NCI-H524 treated with DMSO at 0.1 percent for 48 hours (cell line): ENCODE data around the gene ADCY4.
A peak's percentile ranks its signal among the peaks of the same experiment; 100 is the strongest.
"Not testable (repeated sequence)": the region's sequence is repeated elsewhere in the genome, so short reads cannot be mapped to it uniquely, and the experiment has no call there.

Experiments
- DNase-seq: peaks from one replicate; lab custom pipeline; 2025; lab: John Stamatoyannopoulos, UW

ADCY4 gene

GRCh38 chr14:24334431-24335291, at the start of gene ADCY4:
Gene ADCY4, minus strand, starts transcription at chr14:24335071. Its CDS starts 419 bp downstream, at chr14:24334652.
- DNase-seq, result no peak

- DNase-seq, result no peak
Observed at GRCh38 chr14:24384169-24384568, 49.3 kb upstream of the ADCY4 start.

GRCh38 chr14:24382064-24382371, 47.1 kb upstream of the ADCY4 start:
- no peak for DNase-seq

GRCh38 chr14:24381363-24382063, 46.6 kb upstream of the ADCY4 start:
- DNase-seq, result no peak

- no peak for DNase-seq
Observed at GRCh38 chr14:24379907-24380730, 45.2 kb upstream of the ADCY4 start.

- no peak for DNase-seq
Observed at GRCh38 chr14:24378981-24379906, 44.4 kb upstream of the ADCY4 start.

- no peak for DNase-seq
Observed at GRCh38 chr14:24378327-24378726, 43.5 kb upstream of the ADCY4 start.

- no peak for DNase-seq
Observed at GRCh38 chr14:24377657-24378056, 42.8 kb upstream of the ADCY4 start.

GRCh38 chr14:24377126-24377525, 42.3 kb upstream of the ADCY4 start:
- no peak for DNase-seq

GRCh38 chr14:24376448-24377070, 41.7 kb upstream of the ADCY4 start:
- DNase-seq, result no peak

GRCh38 chr14:24372701-24373416, 38.0 kb upstream of the ADCY4 start:
- no peak for DNase-seq

- DNase-seq, result not testable (repeated sequence)
Observed at GRCh38 chr14:24371605-24372004, 36.7 kb upstream of the ADCY4 start.

- DNase-seq, result no peak
Observed at GRCh38 chr14:24370748-24371147, 35.9 kb upstream of the ADCY4 start.

- DNase-seq, result no peak
Observed at GRCh38 chr14:24369907-24370687, 35.2 kb upstream of the ADCY4 start.

- DNase-seq, result no peak
Observed at GRCh38 chr14:24369463-24369862, 34.6 kb upstream of the ADCY4 start.

- peak; percentile 81 for DNase-seq
Observed at GRCh38 chr14:24368562-24369252, 33.8 kb upstream of the ADCY4 start.

- peak; percentile 45 for DNase-seq
Observed at GRCh38 chr14:24368212-24368561, 33.3 kb upstream of the ADCY4 start.

- peak; percentile 94 for DNase-seq
Observed at GRCh38 chr14:24367514-24368211, 32.8 kb upstream of the ADCY4 start, which contains the start of gene NFATC4. Gene NFATC4, plus strand, starts transcription at chr14:24368184. Its CDS starts 157 bp downstream, at chr14:24368341.
